ENCODE data around the gene MEAF6. TPM values are rescaled to one million over a fixed set of nuclear protein-coding genes. Genes with fewer than 3 reads are reported as not detected.

The MEAF6 gene
- total RNA-seq, 1 experiment from 2014 or later, result 51.6 TPM

DNA sequence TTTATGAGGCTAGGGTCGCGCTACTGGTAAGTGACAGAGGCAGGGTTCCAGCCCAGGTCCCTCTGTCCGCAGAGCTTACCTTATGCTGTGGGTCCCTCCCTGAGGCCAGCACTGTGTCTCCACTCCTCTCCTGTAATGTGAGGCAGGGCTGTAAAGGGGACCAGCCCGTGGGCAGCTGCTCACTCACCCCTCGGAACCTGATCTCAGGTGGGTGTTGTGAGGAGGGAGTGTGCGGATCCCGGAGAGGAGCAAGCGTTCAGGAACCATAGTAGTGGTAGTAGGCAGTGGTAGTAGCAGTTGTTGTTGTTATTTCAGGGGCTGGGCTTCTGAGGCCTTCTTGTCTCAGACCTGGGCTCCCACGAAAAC, 38.5 kb downstream of the MEAF6 start:
- Histone ChIP-seq H2BK12ac (ENCODE audit: insufficient read length, low read depth, low read length) (no peak overlapping the region), H3K4me2 (ENCODE audit: insufficient read depth, insufficient read length, low read length) (peak overlapping the region; percentile 6), H3K79me1 (ENCODE audit: insufficient read depth, low read depth, low read length, poor library complexity, severe bottlenecking) (no peaks in the 10 kb centered on the region), H4K91ac (ENCODE audit: insufficient read length, low read depth, low read length) (no peak overlapping the region), H2BK5ac (ENCODE audit: insufficient read length, low read length) (no peak overlapping the region), H3K9me3 (ENCODE audit: control insufficient read depth, low read depth, low read length) (no peaks in the 10 kb centered on the region), H2BK20ac (ENCODE audit: low read depth, low read length, poor library complexity, severe bottlenecking) (no peak overlapping the region), H3T11ph (ENCODE audit: low read length) (no peak overlapping the region), H3K9ac (ENCODE audit: extremely low read depth, insufficient read length, low read length) (no peak overlapping the region), H2BK15ac (ENCODE audit: low read depth, low read length) (no peak overlapping the region), H3K4ac (ENCODE audit: low read depth, low read length) (no peak overlapping the region), H3K14ac (ENCODE audit: insufficient read depth, low read length) (no peak overlapping the region), H4K8ac (replicated peaks; ENCODE audit: insufficient read length, low read depth, low read length) (no peak overlapping the region), H4K20me1 (ENCODE audit: control insufficient read depth, insufficient read depth, insufficient read length) (no peaks in the 10 kb centered on the region), H3K4me1 (ENCODE audit: insufficient read depth, low read length) (peaks cover 17% of the 10 kb centered on the region; the same call in 1 of the 2 replicates), H2AK5ac (ENCODE audit: insufficient read length, low read length) (no peak overlapping the region), H3K79me2 (ENCODE audit: insufficient read depth, low read length) (peaks cover 3% of the 10 kb centered on the region; the same call in 1 of the 2 replicates), H3K23me2 (ENCODE audit: insufficient read length, low read depth, low read length, poor library complexity, severe bottlenecking) (peaks cover 13% of the 10 kb centered on the region), H2AFZ (ENCODE audit: low read length) (no peak overlapping the region), H3K23ac (ENCODE audit: insufficient read length, low read depth, low read length) (no peak overlapping the region), H4K5ac (ENCODE audit: insufficient read length, low read depth, low read length) (no peak overlapping the region), H3K18ac (ENCODE audit: insufficient read length, low read depth, low read length) (no peak overlapping the region), H3K27ac (ENCODE audit: insufficient read length, low read depth, low read length) (no peak overlapping the region), H3K27me3 (ENCODE audit: insufficient read depth, low read length) (peaks cover 4% of the 10 kb centered on the region; the same call in 1 of the 2 replicates), H2BK120ac (ENCODE audit: low read depth, low read length, poor library complexity, severe bottlenecking) (no peak overlapping the region), H3K56ac (ENCODE audit: insufficient read length, low read depth, low read length) (no peak overlapping the region)
- H3K4me1 Mint-ChIP-seq, result peaks cover 48 to 59% of the 10 kb centered on the region in 2 experiments
- WGBS (ENCODE audit: extremely low coverage, insufficient read length, low lambda C conversion rate), result no CpG with 5 or more reads among the region's 9 CpGs
- H3K27me3 Mint-ChIP-seq (ENCODE audit: low read depth), result peaks cover 18% of the 10 kb centered on the region
- H3K27ac Mint-ChIP-seq, result peak overlapping the region in 1 of 3 experiments; percentile 89; a peak in 2 of 7 replicates
- peak overlapping the region; percentile 71 to 82; a peak in 4 of 5 replicates for H3K4me3 Mint-ChIP-seq
- TF ChIP-seq, protein P1, sequence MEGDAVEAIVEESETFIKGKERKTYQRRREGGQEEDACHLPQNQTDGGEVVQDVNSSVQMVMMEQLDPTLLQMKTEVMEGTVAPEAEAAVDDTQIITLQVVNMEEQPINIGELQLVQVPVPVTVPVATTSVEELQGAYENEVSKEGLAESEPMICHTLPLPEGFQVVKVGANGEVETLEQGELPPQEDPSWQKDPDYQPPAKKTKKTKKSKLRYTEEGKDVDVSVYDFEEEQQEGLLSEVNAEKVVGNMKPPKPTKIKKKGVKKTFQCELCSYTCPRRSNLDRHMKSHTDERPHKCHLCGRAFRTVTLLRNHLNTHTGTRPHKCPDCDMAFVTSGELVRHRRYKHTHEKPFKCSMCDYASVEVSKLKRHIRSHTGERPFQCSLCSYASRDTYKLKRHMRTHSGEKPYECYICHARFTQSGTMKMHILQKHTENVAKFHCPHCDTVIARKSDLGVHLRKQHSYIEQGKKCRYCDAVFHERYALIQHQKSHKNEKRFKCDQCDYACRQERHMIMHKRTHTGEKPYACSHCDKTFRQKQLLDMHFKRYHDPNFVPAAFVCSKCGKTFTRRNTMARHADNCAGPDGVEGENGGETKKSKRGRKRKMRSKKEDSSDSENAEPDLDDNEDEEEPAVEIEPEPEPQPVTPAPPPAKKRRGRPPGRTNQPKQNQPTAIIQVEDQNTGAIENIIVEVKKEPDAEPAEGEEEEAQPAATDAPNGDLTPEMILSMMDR (conservative IDR thresholded peaks at IDR 0.05), result no peak
- peaks cover 11 to 23% (median 12%) of the 10 kb centered on the region in 3 experiments; a peak in 6 of 7 replicates for H3K36me3 Mint-ChIP-seq (ENCODE audit: insufficient read depth in 1 of 3, low read depth in 3 of 3)
- H3K9me3 Mint-ChIP-seq, result no peaks in the 10 kb centered on the region
- no peak for DNase-seq
